ENCODE measurements around the gene NTHL1. TPM values are rescaled to one million over a fixed set of nuclear protein-coding genes. Genes with fewer than 3 reads are reported as not detected.

The NTHL1 gene
- total RNA-seq, 1 experiment from 2014 or later = 93.3 TPM

DNA sequence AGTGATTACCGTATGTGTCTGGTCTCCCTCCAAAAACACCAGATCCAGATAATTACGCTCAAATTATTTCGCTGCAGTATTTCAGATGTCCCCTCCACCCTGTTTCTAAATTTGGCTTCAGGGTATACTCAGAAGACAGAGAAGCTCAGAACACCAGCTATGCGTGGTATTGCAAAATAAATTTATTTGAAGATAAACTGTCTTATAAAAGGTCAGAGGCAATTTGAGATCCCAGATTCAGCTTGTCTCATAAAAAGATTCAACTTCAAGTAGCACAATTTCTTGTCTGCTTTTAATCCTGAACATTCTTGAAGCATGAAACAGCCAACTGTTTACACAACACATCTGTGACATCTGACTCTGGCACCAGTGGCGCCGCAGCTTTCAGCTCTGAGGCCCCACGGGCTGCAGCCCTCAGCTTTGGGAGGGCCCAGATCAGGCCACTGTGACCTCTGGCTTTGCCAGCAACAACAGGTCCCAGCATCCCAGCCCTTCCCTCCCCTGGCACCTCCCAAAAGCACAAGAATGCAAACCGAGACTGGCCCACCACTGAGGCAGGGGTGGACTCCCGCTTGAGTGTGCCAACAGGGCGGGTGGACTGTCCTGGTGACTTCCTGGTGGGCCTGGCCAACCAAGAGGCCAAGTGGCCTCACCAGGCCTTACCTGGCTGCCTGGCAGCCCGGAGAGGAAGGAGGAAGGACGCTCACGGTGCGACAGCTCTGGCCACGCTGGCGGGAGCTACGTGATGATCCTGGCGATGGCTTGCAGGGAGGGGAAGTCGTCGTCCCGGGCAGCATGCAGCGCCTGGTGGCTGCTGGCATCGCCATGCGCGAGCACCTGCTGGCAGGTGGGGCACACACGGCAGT lies 49.9 kb downstream of the NTHL1 start:
- H3K9me3 Mint-ChIP-seq = no peaks in the 10 kb centered on the region
- ChIA-PET POLR2A (interaction anchor here (0.6 to 1.2 kb wide), 2 partner anchors 33 to 46 kb away, joined by 3 to 4 read pairs; partner anchors contain the start of gene RPS2), CTCF (interaction anchor here (0.7 to 2.7 kb wide), 3 partner anchors 19 to 143 kb away, joined by 3 to 9 read pairs (median 4); no protein-coding TSS in a partner anchor)
- H3K4me3 Mint-ChIP-seq = no peak overlapping the region
- DNase-seq (ENCODE audit: low spot score) (no peak), ATAC-seq (no peak)
- H3K36me3 Mint-ChIP-seq = peaks cover 24% of the 10 kb centered on the region
- H3K27me3 Mint-ChIP-seq (ENCODE audit: low read depth) = no peaks in the 10 kb centered on the region; the same call in 1 of the 2 replicates
- no peak for TF ChIP-seq ZNF263 (CRISPR knock-in tag; IDR thresholded peaks at IDR 0.05; ENCODE audit: low read depth)
- TF ChIP-seq, protein P1, sequence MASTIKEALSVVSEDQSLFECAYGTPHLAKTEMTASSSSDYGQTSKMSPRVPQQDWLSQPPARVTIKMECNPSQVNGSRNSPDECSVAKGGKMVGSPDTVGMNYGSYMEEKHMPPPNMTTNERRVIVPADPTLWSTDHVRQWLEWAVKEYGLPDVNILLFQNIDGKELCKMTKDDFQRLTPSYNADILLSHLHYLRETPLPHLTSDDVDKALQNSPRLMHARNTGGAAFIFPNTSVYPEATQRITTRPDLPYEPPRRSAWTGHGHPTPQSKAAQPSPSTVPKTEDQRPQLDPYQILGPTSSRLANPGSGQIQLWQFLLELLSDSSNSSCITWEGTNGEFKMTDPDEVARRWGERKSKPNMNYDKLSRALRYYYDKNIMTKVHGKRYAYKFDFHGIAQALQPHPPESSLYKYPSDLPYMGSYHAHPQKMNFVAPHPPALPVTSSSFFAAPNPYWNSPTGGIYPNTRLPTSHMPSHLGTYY (CRISPR knock-in tag; IDR thresholded peaks at IDR 0.05) = no peak
- TF ChIP-seq FOXK1 (CRISPR knock-in tag; IDR thresholded peaks at IDR 0.05) = no peak
- no peak for TF ChIP-seq SMAD4 (CRISPR knock-in tag; IDR thresholded peaks at IDR 0.05)
- 0 out of 2 replicates have a peak, but pooled peaks cover 3% of the 10 kb centered on the region for H3K4me1 Mint-ChIP-seq
- H3K27ac Mint-ChIP-seq = no peak overlapping the region

DNA sequence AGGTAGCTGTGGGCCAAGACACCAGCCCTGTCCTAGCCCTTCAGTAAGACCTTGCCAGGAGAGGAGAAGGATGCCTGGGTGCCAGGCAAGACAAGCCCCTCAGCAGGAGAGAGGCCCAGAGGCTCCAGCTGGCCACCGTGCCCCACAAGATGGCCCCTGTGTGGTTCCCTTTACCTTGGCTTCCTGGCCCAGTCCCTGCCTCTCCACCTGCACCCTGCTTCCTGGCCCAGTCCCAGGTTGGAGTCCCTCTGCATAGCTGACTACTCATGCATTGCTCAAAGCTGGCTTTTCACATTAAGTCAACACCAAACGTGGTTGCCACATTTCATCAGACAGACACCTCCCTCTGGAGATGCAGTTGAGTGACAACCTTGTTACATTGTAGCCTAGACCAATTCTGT lies 53.9 kb downstream of the NTHL1 start:
- POLR2A ChIA-PET = interaction anchor here (1.3 kb wide), 1 partner anchor 97 kb away, joined by 4 read pairs; no protein-coding TSS in a partner anchor

DNA sequence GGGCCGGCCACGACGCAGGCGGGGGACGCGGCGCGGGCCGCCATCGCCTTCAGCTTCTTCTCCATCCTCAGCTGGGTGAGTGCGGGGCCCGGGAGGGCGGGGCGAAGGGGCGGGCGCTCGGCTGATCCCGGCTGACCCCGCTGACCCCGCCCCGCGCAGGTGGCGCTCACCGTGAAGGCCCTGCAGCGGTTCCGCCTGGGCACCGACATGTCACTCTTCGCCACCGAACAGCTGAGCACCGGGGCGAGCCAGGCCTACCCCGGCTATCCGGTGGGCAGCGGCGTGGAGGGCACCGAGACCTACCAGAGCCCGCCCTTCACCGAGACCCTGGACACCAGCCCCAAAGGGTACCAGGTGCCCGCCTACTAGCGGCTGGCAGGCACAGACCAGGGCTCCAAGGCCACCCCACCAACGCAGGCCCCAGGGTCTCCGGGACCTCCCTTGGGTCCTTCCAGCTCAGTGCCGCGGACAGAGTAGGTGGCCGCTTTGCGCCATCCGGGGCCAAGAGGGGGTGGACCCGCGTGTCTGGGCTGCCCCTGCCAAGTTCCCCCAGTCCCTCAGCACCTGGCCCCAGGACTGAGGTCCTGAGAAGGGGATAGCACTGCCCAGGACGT lies 54.8 kb downstream of the NTHL1 start:
- DNase-seq (ENCODE audit: low spot score) = peak; percentile 86
- Mint-ChIP-seq H3K9me3 (no peaks in the 10 kb centered on the region), H3K36me3 (peaks cover 5% of the 10 kb centered on the region), H3K27me3 (ENCODE audit: low read depth) (peaks cover 24% of the 10 kb centered on the region), H3K4me3 (peak overlapping the region; percentile 55), H3K4me1 (peaks cover 17% of the 10 kb centered on the region), H3K27ac (no peak overlapping the region)
- TF ChIP-seq ARID4B (CRISPR knock-in tag; IDR thresholded peaks at IDR 0.05; ENCODE audit: borderline replicate concordance) = 0 out of 2 replicates have a peak, but pooled peaks have one; percentile 41
- no peak for TF ChIP-seq KAT7 (CRISPR knock-in tag; IDR thresholded peaks at IDR 0.05; ENCODE audit: borderline replicate concordance)
- CTCF ChIA-PET = interaction anchor here (0.6 to 6.4 kb wide), 14 partner anchors 9 to 558 kb away, joined by 3 to 59 read pairs (median 5); partner anchors contain the start of genes GFER, NTHL1 and TSC2
- POLR2A ChIA-PET = interaction anchor here (1.1 to 1.7 kb wide), 5 partner anchors 12 to 162 kb away, joined by 3 to 13 read pairs (median 4); partner anchors contain the start of genes RPS2, TBL3 and TRAF7
- peak; percentile 26 for ATAC-seq

More for the DNA sequence above, 53.9 kb downstream of the NTHL1 start:
- ATAC-seq = no peak
- no peak for DNase-seq (ENCODE audit: low spot score)
- TF ChIP-seq FOXP1 (CRISPR knock-in tag; IDR thresholded peaks at IDR 0.05; ENCODE audit: borderline replicate concordance) (no peak), MXD4 (CRISPR knock-in tag; IDR thresholded peaks at IDR 0.05; ENCODE audit: borderline replicate concordance) (no peak), GABPB1 (CRISPR knock-in tag; IDR thresholded peaks at IDR 0.05) (peak; percentile 91)
- H3K36me3 Mint-ChIP-seq = peaks cover 11% of the 10 kb centered on the region
- CTCF ChIA-PET = interaction anchor here (1.0 to 6.4 kb wide), 4 partner anchors 9 to 65 kb away, joined by 3 to 59 read pairs (median 4); partner anchors contain the start of genes GFER and NPW
- H3K27ac Mint-ChIP-seq = no peak overlapping the region
- peaks cover 14% of the 10 kb centered on the region for H3K4me1 Mint-ChIP-seq
- no peaks in the 10 kb centered on the region for H3K9me3 Mint-ChIP-seq
- H3K27me3 Mint-ChIP-seq (ENCODE audit: low read depth) = peaks cover 20% of the 10 kb centered on the region
- H3K4me3 Mint-ChIP-seq = peak overlapping the region; percentile 55
